Esophagus muscularis mucosa (tissue), 3 donors: ENCODE data around the gene INPP5J.

Experiments used
- CTCF ChIP-seq, 3 experiments: fragments of 200-600 bp in 2 of 3; fragments of 450-650 bp in 1 of 3; sonication (generic) in 2 of 3; IDR thresholded peaks; one replicate each; pipeline ENCODE4 v1.5.1; 2017 to 2019; ENCODE audit warnings: antibody characterized with exemption in 3 of 3, mild to moderate bottlenecking in 2 of 3, moderate library complexity in 1 of 3
- POLR2A ChIP-seq: fragments of 450-650 bp; IDR thresholded peaks from one replicate; pipeline ENCODE4 v1.6.1; 2017; ENCODE audit warnings: antibody characterized with exemption, moderate library complexity, mild to moderate bottlenecking, low read depth

DNA sequence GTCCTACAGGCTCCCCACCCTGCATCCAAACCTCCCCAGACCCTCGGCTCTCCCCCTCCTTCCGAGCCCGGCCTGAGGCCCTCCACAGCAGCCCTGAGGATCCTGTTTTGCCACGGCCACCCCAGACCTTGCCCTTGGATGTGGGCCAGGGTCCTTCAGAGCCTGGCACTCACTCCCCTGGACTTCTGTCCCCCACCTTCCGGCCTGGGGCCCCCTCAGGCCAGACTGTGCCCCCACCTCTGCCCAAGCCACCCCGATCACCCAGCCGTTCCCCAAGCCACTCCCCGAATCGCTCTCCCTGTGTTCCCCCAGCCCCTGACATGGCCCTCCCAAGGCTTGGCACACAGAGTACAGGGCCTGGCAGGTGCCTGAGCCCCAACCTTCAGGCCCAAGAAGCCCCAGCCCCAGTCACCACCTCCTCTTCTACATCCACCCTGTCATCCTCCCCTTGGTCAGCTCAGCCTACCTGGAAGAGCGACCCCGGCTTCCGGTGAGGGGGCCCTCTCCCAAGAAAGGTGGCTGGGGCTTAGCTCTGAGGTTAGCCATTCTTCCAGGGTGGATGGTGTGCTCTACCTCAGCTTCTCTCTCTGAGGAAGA is 2.9 kb downstream of the INPP5J start:
- no peak for TF ChIP-seq CTCF (IDR thresholded peaks at IDR 0.05)
- no peak for TF ChIP-seq POLR2A
